Thyroid gland (tissue), 4 donors: ENCODE data around the gene VASH1. TPM values are rescaled to one million over a fixed set of nuclear protein-coding genes. Genes with fewer than 3 reads are reported as not detected.

ENCODE experiments used
- DNase-seq, 2 donors: peaks; one replicate each; pipeline ENCODE4 v3.0.0-alpha.2; 2019
- H3K27ac ChIP-seq, 3 donors: fragments of 200-600 bp; sonication (generic); 1 replicate in 2 of 3; 2 replicates in 1 of 3; pipeline ENCODE4 v1.5.1; 2016 to 2019; ENCODE audit warnings: mild to moderate bottlenecking in 1 of 3, moderate library complexity in 1 of 3
- H3K27me3 ChIP-seq: fragments of 200-600 bp; sonication (generic); one replicate; pipeline ENCODE4 v1.5.1; 2019
- H3K36me3 ChIP-seq, 2 donors: fragments of 200-600 bp; sonication (generic); one replicate each; pipeline ENCODE4 v1.5.1; 2016 to 2019
- H3K4me1 ChIP-seq, 2 donors: fragments of 200-600 bp; sonication (generic); one replicate each; pipeline ENCODE4 v1.5.1; 2017 to 2019
- H3K4me3 ChIP-seq, 3 donors: fragments of 200-600 bp; sonication (generic); replicated peaks in 1 of 3; 1 replicate in 2 of 3; 2 replicates in 1 of 3; pipeline ENCODE4 v1.5.1; 2016; ENCODE audit warnings: mild to moderate bottlenecking in 1 of 3
- H3K9me3 ChIP-seq: fragments of 200-600 bp; sonication (generic); one replicate; pipeline ENCODE4 v1.5.1; 2017
- CTCF ChIP-seq, 6 experiments: fragments of 200-600 bp in 3 of 6; fragments of 450-650 bp in 3 of 6; sonication (generic) in 3 of 6; IDR thresholded peaks; one replicate each; pipeline ENCODE4 v1.5.1; 2016 to 2019; ENCODE audit warnings: antibody characterized with exemption in 6 of 6, mild to moderate bottlenecking in 2 of 6, inconsistent platforms in 1 of 6, moderate library complexity in 1 of 6
- POLR2A ChIP-seq, 2 donors: fragments of 450-650 bp; IDR thresholded peaks; one replicate each; pipeline ENCODE4 v1.6.1; 2017; ENCODE audit warnings: antibody characterized with exemption in 2 of 2, mild to moderate bottlenecking in 2 of 2, moderate library complexity in 1 of 2
- WGBS, 2 donors: methylation state at CpG; one replicate each; pipeline ENCODE4 v1.1.5; 2017; 5-methylcytosine and 5-hydroxymethylcytosine counted together
- intact Hi-C: fragments of 100-400 bp; cut with DNase I; formaldehyde crosslinking; loops from one replicate; pipeline ENCODE4 v1.15.1; 2023
- total RNA-seq, 4 donors: library from RNA; depleted of rRNA; stranded (reverse); fragments of >200 nt; gene quantifications; one replicate each; pipeline ENCODE4 v1.2.3, GENCODE V29; 2016

Gene VASH1
- total RNA-seq, 4 donors from 2014 or later: 2.3 to 5.0 (median 3.1) TPM

GRCh38 chr14:76724651-76725550 lies 36.4 kb upstream of the VASH1 start:
- Histone ChIP-seq H3K4me1 (peaks cover 0 to 11% of the 10 kb centered on the region in 2 donors), H3K4me3 (no peak overlapping the region), H3K27me3 (no peaks in the 10 kb centered on the region), H3K36me3 (no peaks in the 10 kb centered on the region), H3K9me3 (no peaks in the 10 kb centered on the region), H3K27ac (no peak overlapping the region)
- DNase-seq: no peak
- no peak for TF ChIP-seq CTCF (IDR thresholded peaks at IDR 0.05)
- TF ChIP-seq POLR2A (IDR thresholded peaks at IDR 0.05): no peak
- intact Hi-C loops: no loop called here
- WGBS, 2 donors: 67 to 68% methylated on average over 8 of the region's 8 CpGs

- H3K4me1 ChIP-seq: no peaks in the 10 kb centered on the region
- intact Hi-C loops: no loop called here
- no peaks in the 10 kb centered on the region for H3K9me3 ChIP-seq
- H3K4me3 ChIP-seq: no peak overlapping the region
- H3K27ac ChIP-seq: no peak overlapping the region
- 51 to 74% methylated on average over 9 to 11 of the region's 11 CpGs for WGBS, 2 donors
- no peaks in the 10 kb centered on the region for H3K27me3 ChIP-seq
- no peak for TF ChIP-seq POLR2A (IDR thresholded peaks at IDR 0.05)
- TF ChIP-seq CTCF (IDR thresholded peaks at IDR 0.05): no peak
- no peak for DNase-seq
- no peaks in the 10 kb centered on the region for H3K36me3 ChIP-seq
Measured at GRCh38 chr14:76726551-76726970, 34.7 kb upstream of the VASH1 start.

GRCh38 chr14:76727384-76727783 lies 33.9 kb upstream of the VASH1 start:
- H3K9me3 ChIP-seq: no peaks in the 10 kb centered on the region
- intact Hi-C loops: no loop called here
- no peak overlapping the region for H3K4me3 ChIP-seq
- H3K36me3 ChIP-seq: no peaks in the 10 kb centered on the region
- no peaks in the 10 kb centered on the region for H3K4me1 ChIP-seq
- WGBS, 2 donors: 48 to 60% methylated on average over 4 of the region's 4 CpGs
- TF ChIP-seq POLR2A (IDR thresholded peaks at IDR 0.05) (no peak), CTCF (IDR thresholded peaks at IDR 0.05) (no peak)
- no peak for DNase-seq
- H3K27ac ChIP-seq: no peak overlapping the region
- H3K27me3 ChIP-seq: no peaks in the 10 kb centered on the region

- no peaks in the 10 kb centered on the region for H3K4me1 ChIP-seq
- no peaks in the 10 kb centered on the region for H3K36me3 ChIP-seq
- 63% methylated on average over 1 of the region's 1 CpG for WGBS, 2 donors
- intact Hi-C loops: no loop called here
- H3K9me3 ChIP-seq: no peaks in the 10 kb centered on the region
- H3K27me3 ChIP-seq: no peaks in the 10 kb centered on the region
- H3K27ac ChIP-seq: no peak overlapping the region
- TF ChIP-seq CTCF (IDR thresholded peaks at IDR 0.05): no peak
- TF ChIP-seq POLR2A (IDR thresholded peaks at IDR 0.05): no peak
- H3K4me3 ChIP-seq: no peak overlapping the region
- DNase-seq: no peak
Measured at GRCh38 chr14:76727901-76728300, 33.4 kb upstream of the VASH1 start.

- no peak overlapping the region for H3K27ac ChIP-seq
- H3K9me3 ChIP-seq: no peaks in the 10 kb centered on the region
- no peaks in the 10 kb centered on the region for H3K4me1 ChIP-seq
- no peak for DNase-seq
- intact Hi-C loops: no loop called here
- no peak overlapping the region for H3K4me3 ChIP-seq
- no peaks in the 10 kb centered on the region for H3K36me3 ChIP-seq
- TF ChIP-seq POLR2A (IDR thresholded peaks at IDR 0.05) (no peak), CTCF (IDR thresholded peaks at IDR 0.05) (no peak)
- no peaks in the 10 kb centered on the region for H3K27me3 ChIP-seq
- WGBS, 2 donors: 71 to 84% methylated on average over 2 of the region's 2 CpGs
Measured at GRCh38 chr14:76729258-76729657, 32.0 kb upstream of the VASH1 start.
